ENCODE data around the gene NUTF2.
"Not testable (repeated sequence)": the region's sequence is repeated elsewhere in the genome, so short reads cannot be mapped to it uniquely, and the experiment has no call there.

The NUTF2 gene

DNA sequence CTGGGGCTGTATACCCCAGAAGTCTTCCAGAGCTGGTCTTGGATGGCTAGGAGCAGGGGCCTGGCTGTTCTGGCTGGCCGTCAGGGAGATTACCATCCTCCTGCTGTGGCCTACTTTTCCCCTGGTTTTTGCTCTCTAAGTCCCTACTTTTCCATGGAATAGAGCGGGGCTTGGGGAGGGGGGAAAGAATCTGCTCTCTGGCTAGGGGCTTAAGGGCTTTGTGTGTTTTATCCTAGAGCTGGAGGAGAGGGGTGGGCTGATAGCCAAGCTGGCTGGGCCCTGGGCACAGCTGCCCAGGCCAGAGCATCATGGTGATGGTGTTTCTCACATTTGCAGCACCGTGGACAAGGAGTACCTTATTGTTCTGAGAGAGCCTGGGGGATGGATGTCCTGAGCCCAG lies 41.6 kb downstream of the NUTF2 start:
- no peak for DNase-seq

DNA sequence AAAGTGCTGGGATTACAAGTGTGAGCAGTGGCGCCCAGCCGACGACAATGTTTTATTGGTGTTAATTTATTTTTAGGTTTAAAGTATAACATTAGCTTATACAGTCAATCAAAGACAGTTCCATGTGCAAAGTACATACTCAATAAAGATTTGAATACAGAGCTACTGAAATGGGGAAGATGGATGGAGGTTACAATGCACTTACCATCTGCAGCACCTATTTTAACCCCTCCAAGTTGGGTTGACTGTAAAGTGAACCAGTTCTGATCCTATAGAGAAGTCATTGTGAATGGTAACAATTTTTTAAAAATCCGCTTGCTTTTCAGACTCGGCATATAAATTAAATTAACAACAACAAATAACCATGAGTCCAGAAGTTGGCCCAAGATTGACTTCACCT lies 45.6 kb downstream of the NUTF2 start:
- no peak for DNase-seq

DNA sequence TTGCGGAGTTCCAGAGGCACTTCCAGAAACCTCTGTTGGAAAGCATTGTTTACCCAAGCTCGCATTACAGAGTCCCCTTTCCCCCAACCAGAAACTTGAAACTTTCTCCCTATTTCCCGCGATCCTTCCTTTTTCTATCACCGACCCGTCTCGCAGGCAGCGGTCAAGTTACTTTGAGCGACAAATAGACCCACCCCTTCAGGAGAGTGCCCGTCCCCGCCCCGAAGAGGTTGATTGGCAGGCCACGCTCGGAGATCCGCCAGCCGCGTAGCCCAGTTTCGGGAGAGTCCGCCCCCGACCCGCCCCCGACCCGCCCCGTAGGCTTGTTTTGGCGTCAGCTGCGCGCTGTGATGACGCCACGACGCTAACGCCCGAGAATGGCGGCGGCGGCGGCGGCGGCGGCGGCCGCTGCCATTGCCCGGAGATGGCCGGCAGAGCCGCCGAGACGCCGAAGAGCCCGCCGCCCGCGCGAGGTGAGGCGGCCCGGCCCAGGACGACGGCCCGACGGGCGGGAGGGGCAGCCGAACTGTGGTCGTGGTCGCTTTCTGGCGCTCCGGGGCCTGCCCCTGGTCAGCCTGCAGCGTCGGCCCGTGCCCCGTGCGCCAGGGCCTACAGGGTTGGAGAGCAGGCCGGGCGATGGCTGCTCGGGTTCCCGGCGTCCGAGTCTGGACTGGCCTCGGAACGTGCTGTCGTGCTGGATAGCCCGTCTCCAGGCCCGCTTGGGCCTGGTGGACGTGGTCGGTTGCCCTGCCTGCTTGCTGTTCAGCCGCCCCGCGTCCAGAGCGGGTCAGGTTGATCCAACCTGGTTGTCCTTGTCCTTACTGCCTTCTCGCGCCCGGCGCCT lies 46.4 kb downstream of the NUTF2 start, which contains the start of gene PSKH1:
Gene PSKH1 (plus strand): TSS at position 356 of the 844 bp plus-strand sequence. CDS start 15,496 bp downstream, outside the sequence.
- peak; percentile 93 for DNase-seq

DNA sequence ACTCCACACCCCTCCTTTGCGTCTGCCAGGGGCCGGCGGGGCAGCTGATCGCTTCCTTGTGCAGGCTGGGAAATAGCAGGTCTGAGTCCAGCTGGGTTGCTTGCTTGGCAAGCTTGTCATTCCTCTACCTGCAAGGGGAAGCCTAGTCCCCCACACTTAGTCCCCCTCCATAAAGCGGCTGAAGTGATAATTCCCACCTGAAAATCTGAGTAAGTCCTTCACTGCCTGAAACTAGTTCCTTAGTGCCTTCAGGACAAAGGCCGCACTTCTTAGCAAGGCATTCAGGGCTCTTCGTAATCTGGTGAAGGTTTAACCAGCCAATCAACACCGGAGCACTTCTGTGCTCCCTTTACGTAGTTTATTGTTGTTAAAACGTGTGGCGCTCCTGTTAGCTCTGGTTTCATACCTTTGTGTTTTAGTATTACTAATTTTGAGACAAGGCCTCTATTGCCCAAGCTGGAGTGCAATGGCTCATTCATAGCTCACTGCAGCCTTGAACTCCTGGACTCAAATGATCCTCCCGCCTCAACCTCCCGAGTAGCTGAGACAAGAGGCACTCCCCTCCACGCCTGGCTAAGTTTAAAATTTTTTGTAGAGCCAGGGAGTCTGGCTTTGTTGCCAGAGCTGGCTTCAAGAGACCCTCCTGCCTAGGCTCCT lies 47.1 kb downstream of the NUTF2 start:
- DNase-seq: no peak

DNA sequence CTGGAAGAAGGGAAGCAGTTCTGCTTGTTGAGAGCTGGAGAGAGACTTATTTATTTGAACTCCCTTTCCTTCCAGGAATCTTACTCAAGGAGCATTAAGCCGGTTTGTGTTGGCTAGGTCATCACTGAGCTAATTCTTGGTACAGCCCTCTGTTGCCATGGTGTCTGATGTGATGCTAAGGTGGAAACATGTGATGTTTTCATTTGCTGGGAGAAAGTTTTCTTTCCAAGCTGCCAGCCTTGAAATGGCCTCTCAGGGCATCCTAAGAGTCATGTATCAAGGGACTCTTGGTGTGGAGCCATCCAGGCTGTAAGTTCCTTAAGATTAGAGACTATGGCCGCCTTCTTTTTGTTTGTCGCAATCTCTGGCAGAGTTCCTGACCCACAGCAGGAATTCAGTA lies 50.5 kb downstream of the NUTF2 start:
- no peak for DNase-seq

DNA sequence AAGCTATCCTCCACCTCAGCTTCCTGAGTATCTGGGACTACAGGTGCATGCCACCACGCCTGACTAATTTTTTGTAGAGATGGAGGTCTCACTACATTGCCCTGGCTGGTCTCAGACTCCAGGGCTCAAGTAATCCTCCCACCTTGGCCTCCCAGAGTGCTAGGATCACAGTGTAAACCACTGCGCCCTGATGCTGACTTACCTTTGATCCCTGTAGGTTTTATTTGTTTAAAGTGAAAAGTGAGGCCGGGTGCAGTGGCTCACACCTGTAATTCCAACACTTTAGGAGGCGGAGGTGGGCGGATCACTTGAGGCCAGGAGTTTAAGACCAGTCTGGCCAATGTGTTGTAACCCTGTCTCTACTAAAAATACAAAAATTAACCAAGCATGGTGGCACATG lies 55.0 kb downstream of the NUTF2 start:
- no peak for DNase-seq

DNA sequence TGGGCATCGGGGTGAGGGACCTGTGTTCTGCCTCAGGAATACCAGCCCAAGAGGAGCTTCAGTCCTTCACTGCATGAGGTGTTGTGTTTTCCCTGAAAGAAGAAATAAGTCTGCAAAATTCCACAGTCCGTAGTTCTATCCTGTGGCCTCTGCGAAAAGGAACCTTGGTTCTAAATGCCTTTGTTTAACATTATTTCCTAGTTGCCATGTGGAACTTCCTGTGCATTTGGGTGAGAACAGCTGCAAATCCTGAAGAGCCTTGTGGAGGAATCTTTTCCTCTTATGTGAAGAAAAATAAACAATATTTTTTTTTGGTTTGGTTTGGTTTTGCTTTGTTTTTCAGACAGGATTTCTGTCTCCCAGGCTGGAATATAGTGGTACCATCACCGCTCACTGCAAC lies 56.1 kb downstream of the NUTF2 start:
- no peak for DNase-seq

DNA sequence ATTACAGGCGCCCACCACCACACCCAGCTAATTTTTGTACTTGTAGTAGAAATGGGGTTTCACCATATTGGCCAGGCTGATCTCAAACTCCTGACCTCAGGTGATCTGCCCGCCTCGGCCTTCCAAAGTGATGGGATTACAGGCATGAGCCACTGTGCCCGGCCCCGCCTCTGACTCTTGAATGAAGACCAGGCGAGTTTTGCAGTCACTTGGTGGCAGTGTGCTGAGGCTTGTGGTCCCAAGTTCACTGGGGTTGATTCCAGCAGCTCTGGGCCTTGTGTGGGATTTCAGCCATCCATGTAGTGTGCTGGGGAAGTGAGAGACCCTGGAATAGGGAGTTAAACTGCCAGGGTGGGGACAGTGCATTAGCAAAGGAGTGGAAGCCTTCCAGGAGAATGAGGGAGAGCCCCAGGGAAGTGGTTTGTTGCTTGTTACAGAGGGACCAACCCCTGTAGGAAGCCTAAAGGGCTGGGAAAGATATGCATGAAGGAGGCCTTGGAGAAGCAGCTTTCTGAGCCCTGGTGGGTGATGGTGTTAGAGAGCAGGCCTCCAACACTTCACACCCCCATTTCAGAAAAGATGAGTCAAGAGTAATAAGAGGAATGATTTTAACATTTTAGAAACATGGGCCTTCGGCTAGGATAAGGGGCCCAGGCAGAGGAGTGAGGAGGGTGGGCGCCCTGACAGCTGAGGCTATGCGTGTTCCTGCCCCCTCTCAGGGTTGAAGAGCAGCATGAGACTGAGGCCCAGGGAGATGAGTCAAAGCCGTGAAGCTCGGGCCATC lies 60.9 kb downstream of the NUTF2 start:
- no peak for DNase-seq

DNA sequence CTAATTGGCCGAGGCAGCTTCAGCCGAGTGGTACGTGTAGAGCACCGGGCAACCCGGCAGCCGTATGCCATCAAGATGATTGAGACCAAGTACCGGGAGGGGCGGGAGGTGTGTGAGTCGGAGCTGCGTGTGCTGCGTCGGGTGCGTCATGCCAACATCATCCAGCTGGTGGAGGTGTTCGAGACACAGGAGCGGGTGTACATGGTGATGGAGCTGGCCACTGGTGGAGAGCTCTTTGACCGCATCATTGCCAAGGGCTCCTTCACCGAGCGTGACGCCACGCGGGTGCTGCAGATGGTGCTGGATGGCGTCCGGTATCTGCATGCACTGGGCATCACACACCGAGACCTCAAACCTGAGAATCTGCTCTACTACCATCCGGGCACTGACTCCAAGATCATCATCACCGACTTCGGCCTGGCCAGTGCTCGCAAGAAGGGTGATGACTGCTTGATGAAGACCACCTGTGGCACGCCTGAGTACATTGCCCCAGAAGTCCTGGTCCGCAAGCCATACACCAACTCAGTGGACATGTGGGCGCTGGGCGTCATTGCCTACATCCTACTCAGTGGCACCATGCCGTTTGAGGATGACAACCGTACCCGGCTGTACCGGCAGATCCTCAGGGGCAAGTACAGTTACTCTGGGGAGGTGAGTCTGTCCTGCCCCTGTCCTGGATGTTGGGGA lies 62.5 kb downstream of the NUTF2 start:
- DNase-seq: no peak

DNA sequence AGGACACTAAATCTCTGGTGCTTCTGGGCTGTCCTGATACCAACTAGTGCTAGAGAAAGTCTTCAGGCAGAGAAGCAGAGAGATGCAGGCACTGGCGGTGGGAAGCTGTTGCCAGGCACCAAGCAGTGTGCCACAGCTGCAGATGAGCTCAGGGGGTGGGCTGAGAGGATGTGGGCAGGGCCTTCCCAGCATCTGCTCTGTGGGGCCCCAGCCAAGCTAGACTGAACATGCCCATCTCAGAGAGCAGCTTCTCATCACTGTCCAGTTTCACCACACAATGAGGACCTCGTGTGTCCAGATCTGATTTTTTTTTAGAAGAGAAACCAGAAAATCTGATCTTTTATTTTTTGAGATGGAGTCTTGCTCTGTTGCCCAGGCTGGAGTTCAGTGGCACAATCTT lies 63.4 kb downstream of the NUTF2 start:
- no peak for DNase-seq

DNA sequence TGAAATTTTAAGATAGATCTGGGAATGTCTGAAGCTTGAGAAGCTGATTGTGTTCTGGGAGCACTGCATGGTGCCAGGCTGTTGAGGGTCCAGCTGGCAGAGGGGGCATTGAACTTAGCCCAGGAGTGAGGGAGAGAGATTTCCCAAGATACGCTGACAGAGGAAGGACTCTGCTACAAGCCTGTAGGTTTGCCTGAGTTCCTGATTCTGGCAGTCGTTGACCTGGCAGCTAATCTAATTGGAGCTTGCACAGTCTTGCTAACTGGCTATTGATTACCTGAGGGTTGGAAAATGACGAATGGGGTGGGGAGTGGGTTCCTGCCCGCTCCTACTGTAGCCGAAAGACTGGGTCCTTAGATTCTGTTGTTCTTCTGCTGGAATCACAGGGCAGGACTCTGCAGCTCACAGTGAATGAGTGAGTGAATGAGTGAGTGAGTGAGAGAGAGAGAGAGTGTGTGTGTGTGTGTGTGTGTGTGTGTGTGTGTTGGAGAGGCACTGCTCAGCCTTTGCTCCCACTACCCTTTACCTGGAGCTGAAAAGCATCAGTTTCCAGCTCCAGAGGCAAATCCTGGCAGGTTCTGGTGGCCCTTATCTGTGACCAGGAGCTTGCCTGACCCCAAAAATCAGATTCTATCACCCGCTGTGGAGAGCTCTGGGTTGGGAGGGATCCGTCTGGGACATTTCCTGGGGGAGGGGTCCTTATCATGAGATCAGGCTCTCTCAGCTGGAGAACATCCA lies 68.2 kb downstream of the NUTF2 start:
- no peak for DNase-seq

DNA sequence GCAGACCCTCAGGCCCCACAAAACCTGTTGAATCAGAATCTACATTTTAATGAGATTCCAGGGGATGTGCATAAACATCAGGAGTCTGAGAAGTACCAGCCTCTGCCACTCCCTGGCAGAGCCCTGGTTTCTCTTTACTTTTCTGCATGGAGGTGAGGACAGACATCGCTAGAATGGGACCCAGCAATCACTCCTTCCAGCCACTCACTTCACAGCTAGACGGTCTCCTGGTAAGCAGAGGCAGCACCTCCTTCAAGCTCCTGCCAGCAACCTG lies 68.7 kb downstream of the NUTF2 start:
- DNase-seq: not testable (repeated sequence)

DNA sequence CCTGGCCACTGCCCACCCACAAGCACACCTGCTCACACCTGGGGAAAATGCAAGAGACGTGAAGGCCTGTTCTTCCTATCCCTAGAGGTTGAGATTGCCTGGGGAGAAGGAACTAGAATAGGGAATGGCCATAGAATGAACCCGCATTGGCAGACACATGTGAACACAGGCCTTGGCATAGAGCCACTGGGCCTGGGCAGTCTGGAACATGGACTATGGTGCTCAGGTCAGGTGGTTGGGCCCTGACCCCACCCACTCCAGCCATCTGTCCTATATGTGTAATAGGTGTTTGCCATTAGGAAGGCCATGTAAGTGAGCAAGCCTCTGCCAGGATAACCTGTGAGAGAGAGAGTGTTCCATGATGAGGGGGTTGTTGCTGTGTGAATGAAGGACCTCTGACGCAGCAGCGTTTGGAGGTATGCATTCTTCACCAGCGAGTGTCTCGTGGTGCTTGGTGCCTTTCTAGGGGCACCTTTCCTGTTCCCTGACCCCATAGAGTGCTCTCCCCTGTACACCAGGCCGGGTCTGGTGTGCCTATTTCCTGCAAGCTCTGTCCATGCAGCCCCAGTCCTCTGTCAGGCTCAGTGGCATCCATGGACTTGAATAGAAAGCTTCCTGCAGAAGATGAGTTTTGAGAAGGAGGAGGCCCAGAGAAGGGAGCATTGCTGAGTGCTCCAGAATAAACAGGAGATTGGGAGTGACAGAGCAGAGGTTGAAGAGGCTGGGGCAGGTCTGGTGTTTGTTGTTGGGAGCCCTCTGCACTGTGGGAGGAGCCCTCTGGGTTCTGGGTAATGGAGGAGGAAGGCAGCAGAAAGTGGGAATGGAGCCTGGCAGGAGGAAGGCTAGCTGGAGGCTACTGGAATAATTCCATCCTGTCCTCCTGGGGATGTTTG lies 69.3 kb downstream of the NUTF2 start:
- no peak for DNase-seq

DNA sequence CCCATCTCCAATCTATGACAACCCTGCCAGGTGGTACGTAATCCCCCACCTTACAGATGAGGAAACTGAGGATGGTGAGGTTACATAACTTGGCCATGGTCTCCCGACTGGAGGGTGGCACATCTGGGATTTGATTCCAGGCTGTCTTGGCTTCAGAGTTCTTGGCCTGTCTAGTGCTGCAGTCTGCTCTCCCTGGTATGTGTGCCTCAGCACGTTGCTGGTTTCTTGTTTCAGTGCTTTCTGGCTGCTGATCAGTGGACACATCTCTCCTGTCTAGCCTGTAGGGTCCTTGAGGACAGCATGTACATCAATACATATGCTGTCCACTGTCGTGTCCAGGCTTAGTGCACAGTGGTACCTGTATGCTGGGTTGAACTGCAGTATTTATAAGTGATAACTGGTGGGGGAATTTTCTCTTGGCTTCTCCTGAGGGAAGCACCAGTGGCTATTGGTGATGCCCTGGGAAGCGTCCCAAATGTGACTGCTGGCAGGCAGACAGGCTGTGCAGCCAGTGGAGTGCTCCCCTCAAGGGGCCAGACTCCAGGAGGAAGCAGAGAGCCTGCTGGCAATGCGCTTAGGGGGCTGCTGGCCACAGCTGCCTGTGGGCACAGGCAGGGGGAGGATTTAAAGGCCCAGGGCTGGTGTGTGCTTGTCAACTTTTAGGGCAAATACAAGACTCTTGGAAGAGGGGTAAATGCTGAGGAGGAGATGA lies 70.6 kb downstream of the NUTF2 start:
- no peak for DNase-seq

DNA sequence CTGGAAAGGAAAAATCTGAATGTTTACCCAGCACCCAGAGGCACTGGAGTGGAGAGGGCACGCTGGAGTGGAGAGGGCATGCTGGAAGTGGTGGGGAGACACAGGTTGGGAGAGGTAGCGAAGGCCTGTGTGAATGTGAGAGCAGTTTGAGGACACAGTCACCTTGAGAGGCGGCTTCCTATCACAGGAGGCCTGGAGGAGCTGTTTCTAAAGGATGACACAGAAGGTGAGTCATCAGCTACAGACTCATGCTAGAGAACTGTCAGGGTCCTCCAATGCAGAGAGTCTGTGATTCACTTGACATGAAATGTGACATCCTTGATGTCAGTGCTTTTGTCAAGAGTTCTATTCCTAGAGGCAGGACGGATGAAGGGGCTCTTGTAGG lies 71.1 kb downstream of the NUTF2 start:
- DNase-seq: peak; percentile 82

DNA sequence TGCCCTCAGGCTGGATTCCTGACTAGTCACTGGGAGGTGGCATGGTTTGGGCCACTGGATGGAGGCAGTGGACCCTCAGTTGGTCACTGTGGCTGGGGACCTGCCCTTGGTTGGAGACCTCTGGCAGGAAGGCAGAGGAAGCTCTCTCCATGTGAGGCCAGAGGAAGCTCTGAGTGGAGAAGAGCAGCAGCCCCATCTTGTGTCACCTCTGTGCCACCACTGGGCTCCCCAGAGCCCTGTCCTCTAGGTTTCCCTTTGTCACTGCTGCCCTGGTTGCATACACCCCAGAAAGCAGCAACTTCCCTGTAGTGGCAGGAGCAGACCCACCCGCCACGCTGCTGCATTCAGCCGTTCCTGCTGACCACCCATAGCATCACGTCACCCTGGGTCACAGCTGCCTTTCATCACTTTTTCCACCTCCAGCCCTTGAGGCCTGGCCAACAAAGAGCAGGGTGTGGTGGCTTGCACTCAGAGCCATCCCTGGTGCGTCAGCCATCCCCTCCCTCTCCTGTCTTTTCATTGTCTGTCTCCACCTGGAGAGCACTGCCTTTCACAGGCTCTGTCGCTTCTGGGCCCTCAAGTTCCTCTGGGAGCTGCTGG lies 73.0 kb downstream of the NUTF2 start:
- DNase-seq: no peak
